ENCODE measurements around the gene GZF1.

The GZF1 gene

DNA sequence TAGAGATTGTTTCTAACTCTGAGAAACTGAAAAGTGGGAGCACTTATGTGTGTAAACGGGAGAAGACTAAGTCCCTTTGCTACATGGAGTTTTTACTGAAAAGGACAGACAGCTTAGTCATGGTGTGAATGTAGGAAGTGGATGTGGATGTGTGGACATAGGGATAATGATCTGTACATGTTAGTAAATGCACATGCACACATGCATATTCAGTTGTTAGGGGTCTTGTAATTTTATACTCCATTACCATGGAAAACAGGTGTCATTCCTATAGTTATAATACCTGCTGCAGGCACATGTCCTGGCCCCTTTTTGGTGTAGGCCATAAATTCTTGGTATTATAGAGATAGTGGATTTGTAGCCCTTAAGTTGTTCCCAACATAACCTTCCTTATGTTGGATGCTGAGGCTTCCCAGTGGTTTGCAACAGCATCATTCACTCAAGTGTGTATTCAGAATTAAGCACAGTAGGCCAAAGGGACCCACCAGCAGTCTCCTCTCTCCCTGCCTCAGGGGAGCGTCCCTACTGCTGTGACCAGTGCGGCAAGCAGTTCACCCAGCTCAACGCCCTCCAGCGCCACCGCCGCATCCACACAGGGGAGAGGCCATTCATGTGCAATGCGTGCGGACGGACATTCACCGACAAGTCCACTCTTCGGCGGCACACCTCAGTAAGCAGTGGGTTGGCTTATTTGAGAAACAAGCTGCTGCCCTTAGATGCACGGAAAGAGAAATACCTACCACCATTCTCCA is 7.3 kb downstream of the GZF1 start:
- DNase-seq (ENCODE audit: low read depth): no peak

DNA sequence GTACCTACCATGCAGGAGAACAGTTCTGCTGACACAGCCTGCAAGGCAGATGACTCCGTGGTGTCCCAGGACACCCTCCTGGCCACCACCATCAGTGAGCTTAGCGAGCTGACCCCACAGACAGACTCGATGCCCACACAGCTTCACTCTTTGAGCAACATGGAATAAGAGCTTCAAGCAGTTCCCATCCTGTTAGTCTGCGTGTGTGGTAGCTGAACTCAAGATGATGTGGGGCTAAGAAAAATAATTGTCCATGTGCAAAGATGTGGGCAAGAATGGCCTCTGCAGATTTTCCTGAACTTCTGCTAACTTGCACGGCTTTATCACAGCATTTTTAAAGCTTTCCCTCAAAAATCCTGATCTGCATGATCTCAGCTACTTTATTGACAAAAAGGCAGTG is 8.3 kb downstream of the GZF1 start:
- no peak for DNase-seq (ENCODE audit: low read depth)

GRCh38 chr20:23370873-23371272 is 8.9 kb downstream of the GZF1 start:
- no peak for DNase-seq (ENCODE audit: low read depth)

DNA sequence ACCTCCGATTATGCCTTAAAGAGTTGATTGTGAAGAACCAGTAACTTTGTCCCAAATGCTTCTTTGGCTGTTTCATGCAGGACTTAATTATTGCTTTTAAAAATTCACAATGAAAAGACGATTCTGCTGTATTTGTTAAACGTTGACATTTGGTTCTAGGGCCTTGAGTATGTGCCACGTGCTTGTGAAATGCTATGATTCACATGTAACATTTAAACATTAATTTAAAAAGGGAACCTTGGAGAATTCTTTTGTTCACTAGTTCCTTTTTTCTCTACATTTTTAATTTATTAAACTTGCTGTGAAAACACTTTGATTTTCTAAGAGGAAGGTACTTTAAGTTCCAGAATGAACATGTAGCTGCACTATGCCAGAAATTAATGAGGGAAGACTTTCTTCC is 9.5 kb downstream of the GZF1 start:
- peak; percentile 35 for DNase-seq (ENCODE audit: low read depth)

DNA sequence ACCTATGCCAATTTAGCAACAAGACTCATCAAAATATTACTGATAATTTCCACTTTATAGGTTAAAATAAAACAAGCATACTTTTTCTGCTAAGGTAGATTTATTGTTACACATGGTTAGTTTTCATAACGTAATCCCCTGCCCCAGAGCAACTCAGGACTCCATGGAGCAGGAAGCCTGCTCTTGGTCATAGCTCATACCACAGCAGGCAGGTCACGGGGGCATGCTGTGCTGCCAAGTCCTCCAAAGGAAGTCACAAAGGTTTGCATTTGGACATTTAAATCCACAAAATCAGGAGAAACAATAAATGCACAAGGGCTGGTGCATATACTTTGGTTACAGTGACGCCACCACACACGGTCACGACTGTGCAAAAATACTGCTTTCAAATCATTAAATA is 12.5 kb downstream of the GZF1 start:
- no peak for DNase-seq (ENCODE audit: low read depth)

DNA sequence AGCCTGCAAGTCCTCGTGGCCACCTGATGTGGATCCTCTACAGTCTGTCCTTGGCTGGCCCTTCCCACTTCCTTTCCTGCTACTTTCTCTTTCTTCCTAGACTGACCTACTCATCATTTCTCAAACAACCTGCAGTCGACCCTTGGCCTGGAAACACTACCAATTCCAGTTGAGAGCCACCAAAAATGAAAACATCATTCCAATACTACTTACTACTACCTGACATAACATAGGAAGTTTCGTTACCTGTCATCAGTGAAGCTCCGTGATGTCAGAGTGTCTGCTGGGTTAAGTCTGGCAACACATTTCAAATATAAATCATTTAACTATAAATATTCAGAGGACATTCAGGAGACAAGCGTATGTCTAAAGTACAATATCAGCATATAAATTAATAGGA is 13.8 kb downstream of the GZF1 start:
- no peak for DNase-seq (ENCODE audit: low read depth)

GRCh38 chr20:23379772-23380171 is 17.8 kb downstream of the GZF1 start:
- no peak for DNase-seq (ENCODE audit: low read depth)

DNA sequence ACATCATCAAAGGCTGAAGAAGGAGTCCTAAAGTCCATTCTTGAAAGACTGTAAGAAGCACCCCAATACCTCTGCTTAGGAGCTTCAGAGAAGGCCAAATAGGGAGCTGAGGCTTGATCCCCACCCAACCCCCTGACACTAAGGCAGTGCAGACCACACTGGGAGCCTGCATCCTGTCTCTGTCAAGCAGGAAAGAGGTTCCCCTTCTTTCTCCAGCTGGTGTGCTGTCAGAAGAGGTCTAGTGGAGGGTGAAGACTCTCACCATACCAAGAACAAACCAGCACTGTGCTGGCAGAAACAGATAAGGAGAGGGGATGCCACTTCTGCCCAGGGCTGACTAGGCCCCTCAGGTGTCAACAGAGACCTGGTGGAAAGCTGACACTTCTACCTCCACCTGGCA is 19.9 kb downstream of the GZF1 start:
- no peak for DNase-seq (ENCODE audit: low read depth)

DNA sequence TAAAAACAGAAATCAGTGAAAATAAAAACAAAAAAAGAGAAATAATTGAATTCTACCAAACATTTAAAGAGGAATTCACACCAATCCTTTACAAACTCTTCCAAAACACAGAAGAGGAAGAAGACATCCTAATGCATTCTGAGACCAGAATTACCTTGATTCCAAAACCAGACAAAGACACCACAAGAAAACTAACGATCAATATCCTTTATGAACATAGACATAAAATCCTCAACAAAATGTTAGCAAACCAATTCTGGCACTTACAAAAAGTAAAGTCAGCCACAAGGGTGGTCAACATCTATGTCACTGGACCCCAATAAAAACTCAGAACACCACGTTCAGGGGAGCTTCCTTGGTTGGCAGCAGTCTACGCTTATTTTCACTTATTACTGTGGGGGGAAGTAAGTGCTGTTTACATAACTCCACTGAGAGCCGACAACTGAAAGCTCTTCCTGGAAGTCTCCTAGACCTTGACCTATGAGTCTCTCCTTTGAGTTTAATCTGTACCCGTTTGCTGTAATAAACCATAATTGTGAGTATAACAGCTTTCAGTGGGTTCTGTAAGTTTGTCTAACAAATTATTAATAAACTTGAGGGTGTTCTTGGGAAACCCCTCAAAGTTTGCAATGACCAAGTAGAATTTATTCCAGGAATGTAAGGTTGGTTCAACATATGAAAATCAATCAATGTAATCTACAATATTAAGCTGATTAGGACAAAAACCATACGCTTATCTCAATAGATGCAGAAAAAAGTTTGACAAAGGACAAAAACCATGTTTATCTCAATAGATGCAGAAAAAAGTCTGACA is 24.5 kb downstream of the GZF1 start:
- no peak for DNase-seq (ENCODE audit: low read depth)

- no peak for DNase-seq (ENCODE audit: low read depth)
Observed at GRCh38 chr20:23387118-23387443, 25.1 kb downstream of the GZF1 start.

DNA sequence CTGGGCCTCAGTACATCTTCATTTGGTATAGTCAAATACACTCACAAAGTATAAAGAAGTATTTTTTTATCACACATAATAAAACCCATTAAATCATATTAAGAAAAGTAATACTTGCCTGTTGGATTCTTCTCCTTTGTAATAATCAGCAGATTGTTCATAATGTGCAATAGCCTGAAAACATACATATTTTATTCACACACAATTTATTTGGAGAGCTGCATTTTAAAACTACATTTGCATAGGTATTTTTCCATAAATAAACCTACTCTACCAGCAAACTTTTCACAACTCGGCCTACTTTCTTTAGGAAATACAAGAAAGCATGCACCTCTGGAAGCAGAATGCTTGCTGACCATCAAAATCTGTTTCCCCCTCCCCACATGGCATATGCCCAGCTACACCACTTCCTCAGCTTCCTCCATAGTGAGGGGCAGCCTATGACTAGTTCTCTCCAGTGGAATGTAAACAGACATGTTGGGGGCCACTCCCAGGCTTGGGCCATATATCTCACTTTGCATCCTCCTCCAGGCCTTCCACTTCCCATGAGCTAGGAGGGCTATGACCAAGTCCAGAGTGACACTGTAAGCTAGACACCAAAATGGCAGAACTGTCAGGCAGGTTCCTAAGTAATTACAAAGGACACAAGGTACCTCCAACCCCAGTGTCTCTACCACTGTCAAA is 28.3 kb downstream of the GZF1 start:
- no peak for DNase-seq (ENCODE audit: low read depth)

DNA sequence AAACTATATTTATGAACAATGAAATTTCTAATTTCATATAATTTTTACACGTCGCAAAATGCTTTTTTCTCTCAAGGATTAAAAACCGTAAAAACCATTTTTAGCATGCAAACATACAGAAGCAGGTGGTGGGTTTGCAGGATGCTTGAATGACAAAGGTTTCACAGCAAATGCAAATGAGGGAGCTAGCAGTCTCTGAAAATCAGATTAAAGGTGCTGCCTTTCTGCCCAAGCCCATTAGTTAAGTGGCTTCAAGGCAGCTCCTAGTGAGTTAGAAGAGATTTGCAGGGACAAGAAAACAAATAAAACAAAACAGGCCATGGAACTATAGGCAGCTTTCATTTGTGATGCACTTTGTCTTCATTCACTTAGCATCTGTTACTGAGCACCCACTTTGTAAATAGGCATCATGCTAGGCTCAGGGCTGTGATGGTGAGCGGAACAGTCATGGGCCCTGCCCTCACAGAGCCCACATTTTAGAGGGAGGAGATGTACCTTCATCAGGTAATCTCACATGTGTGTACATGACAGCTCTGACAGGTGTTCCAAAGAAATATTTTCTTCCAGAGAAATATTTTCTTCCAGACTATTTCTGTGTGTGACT is 29.8 kb downstream of the GZF1 start:
- no peak for DNase-seq (ENCODE audit: low read depth)

DNA sequence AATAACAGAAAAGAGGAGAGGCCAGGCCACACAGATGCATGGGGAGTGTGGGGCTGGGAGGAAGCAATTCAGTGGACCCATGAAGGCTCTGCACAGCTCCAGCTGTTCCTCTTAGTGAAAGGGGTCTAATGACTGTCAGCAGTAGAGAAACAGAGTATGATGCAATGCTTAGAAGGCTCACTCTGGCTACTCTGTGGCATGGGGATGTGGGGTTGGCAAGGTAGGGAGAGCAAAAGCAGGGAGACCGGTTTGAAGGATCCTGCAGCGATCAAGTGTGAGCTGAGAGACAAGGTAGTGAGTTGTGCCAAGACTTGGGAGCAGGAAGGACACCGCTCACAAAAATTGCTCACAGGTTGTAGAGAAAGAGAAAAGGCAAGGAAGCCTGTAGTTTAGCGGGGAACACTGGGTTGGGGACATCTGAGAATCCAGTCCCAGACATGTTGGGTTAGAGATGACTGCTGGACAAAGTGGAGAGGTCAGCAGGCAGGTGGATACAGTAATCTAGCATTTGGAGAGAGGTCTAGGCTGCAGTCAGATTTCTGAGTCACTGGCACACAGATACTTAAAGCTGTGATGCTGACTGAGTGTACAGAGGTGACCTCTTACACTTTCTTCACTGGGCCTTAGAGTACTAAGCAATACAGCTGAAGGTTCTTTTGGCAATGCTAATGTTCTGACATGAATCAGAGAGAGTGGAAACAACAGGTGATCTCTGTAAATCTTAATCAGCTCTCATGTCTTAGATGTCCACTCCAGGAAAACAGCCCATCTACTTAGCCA is 32.2 kb downstream of the GZF1 start:
- DNase-seq (ENCODE audit: low read depth): no peak

DNA sequence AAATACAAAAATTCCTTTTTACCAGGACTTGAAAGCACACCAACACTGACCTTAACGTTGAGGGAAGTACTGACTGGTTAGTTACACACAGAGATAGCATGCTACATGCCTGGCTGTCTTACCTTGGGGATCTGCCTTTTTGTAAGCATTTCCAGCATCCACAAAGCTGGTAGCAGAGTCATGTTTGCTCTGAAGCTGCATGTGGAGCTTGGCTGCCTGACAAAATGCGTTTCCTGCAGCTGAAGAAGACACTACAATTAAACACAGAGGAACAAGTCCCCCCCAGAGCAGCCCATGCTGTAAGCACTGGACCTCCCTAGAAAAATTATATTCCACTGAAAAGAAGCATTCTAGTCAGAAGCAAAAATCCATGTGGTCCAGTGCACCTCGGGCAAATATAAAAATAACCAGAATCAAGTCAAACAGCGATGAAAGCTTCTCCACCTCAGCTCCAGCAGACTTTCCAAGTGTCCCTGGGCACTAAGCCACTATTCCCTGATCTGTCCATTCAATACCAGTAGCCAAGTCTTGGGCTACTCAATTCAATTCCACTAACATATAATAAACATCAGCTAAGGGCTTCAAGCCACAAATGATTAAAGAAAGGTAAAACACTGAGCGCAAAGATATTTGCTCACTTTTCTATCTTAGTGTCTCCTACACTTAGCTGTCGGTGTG is 35.1 kb downstream of the GZF1 start:
- DNase-seq (ENCODE audit: low read depth): no peak

DNA sequence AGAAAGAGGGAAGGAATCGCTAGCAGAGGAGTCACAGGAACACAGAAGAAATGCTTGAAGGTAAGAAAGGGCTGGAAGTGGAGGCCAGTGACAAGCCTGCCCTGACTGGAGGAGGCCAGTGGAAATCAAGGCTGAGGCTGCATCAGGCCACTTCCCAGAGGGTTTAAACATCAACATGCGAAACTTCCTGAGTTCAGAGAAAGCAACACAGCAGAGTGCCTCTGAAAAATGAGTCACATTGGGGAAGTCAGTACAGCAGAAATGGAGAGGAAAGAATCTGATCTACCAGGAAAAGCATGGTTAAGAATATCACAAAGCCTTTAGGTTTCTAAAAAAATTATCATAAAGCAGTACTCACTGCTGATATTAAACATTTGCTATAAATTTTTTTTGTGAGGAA is 36.0 kb downstream of the GZF1 start:
- no peak for DNase-seq (ENCODE audit: low read depth)

DNA sequence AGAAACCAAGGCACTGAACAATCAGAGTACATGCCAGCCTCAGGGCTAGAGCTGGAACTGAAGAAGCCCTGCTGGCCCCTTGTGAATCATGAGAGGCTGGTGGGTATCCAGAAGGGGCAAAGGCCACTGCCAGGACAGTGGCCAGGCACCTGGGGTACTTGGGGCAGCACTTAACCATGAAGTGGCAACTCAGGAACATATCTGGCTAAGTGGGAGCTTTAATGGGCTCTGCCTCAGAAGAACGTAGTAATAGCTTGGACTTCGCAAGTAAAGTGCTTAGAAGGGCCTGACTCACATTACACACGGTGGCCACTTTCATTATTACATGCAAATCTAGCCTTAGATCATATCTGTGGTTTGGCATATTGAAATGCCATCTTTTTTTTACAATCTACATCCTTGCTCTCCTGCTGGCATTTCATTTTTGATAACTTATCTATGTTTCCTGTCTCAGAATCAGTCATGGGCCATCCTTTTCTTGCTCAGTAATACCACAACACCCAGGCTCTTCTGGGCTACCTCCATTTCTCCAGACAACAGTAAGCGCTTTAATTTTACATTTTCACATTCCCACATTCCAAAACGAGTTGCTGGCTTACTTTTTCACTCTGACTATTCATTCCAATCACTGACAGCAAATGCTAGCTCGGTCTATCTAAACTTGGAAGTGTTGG is 37.7 kb downstream of the GZF1 start:
- DNase-seq (ENCODE audit: low read depth): peak; percentile 33

DNA sequence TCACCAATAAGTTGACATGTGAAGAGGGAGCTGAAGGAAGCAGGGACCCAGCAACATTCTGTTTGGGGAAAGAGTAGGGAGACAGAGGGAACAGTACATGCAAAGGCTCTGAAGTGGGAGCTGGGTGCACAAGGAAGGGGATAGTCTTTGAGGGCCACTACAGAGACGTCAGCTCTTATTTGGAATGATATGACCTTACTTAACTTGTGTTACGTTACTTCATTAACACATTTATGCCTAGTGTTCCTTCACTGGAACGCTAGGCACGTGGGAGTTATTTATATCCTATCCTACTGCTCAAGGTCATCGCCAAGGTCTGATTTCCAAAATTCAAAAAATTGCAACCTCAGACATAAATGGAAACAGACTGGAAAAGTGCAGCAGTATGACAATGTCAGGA is 39.1 kb downstream of the GZF1 start:
- DNase-seq (ENCODE audit: low read depth): no peak

DNA sequence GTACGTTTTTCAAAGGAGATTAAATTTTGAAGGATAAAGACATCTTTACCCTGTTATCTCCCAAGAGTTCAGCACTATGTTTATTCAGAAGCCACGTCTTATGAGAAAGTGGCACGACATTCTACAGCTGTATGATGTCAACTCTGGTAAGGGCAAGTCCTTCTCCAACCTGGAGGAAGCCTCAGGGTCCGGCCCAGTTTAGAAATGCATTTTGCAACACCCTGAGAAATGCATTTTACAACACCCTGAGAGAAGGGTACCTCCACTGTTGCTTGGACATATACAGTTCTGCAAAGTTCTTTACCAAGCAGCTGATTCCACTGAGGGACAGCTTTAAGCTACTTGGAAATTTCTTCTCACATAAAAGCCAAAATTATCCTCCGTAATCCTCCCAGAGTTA is 41.8 kb downstream of the GZF1 start:
- DNase-seq (ENCODE audit: low read depth): no peak

GRCh38 chr20:23404196-23404595 is 42.2 kb downstream of the GZF1 start:
- DNase-seq (ENCODE audit: low read depth): no peak

DNA sequence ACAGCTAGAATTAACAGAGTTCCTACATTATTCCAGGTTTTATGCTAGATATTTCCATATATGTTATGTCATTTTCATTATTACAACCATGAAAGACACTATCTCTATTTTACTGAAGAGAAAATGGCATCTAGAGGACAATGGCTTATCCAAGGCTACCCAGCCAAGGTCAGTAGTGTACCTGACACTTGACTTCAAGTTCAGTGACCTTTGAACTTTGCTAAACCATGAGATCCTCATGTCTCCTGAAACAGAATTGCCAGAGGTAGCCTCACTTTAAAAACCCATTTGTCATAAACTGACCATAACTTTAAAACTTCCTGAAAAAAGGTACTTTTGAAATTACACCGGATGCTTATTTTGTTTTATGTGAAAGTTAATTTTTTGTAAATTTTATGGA is 44.9 kb downstream of the GZF1 start:
- DNase-seq (ENCODE audit: low read depth): no peak

Data from fibroblast of gingiva (primary cell).